ENCODE results near the gene IFNGR1. TPM values are rescaled to one million over a fixed set of nuclear protein-coding genes. Genes with fewer than 3 reads are reported as not detected.

IFNGR1 gene
- total and polyA plus RNA-seq, 10 of the 15 experiments (the other 5 are each of a cell fraction or from before 2014, with no cell fraction given): 89.0 to 296 (median 138) TPM

DNA sequence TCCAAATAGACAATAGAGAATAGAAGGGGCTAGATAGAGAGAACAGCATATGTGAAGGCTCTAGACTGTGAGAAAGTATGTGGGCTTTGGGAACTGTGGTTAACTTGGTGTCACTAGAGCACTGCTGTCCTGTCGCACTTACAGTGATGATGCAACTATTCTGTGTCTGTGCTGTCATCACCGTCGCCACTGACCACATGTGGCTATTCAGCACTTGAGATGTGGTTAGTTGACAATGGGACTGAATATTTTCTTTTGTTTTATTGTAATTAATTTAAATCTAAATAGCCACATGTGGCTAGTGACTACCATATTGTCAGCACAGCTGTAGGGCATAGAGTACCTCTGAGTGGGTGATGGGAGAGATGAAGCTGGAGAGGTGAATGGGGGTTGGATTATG is 39.0 kb upstream of the IFNGR1 start (continued):
- TF ChIP-seq CHD4 (IDR thresholded peaks at IDR 0.05) (no peak), SMAD5 (IDR thresholded peaks at IDR 0.05; ENCODE audit: low read depth) (no peak), BCL11A (IDR thresholded peaks at IDR 0.05; ENCODE audit: low read depth, low read length) (peak; percentile 77), STAT1 (conservative IDR thresholded peaks at IDR 0.05) (no peak), ZZZ3 (IDR thresholded peaks at IDR 0.05; ENCODE audit: control insufficient read depth, insufficient read length, low read depth) (no peak), KAT2A (conservative IDR thresholded peaks at IDR 0.05; ENCODE audit: control insufficient read depth, low read depth, low read length) (no peak), BACH1 (IDR thresholded peaks at IDR 0.05; ENCODE audit: borderline replicate concordance) (no peak; the same call in 1 of the 2 replicates), JUND (IDR thresholded peaks at IDR 0.05; ENCODE audit: low read depth, low read length) (no peak), NR2F1 (conservative IDR thresholded peaks at IDR 0.05) (peak; percentile 62), ETV6 (conservative IDR thresholded peaks at IDR 0.05 in 1 of 2, IDR thresholded peaks at IDR 0.05 in 1 of 2; ENCODE audit: borderline replicate concordance in 1 of 2, low read depth in 1 of 2) (no peak), NR2C1 (IDR thresholded peaks at IDR 0.05) (no peak), TAF1 (IDR thresholded peaks at IDR 0.05; ENCODE audit: borderline replicate concordance, low read depth, low read length) (no peak), MXI1 (IDR thresholded peaks at IDR 0.05; ENCODE audit: low read depth, low read length) (no peak), FOXK2 (IDR thresholded peaks at IDR 0.05) (no peak), NBN (IDR thresholded peaks at IDR 0.05) (peak; percentile 76), SRF (IDR thresholded peaks at IDR 0.05; ENCODE audit: low read depth in 2 of 2, low read length in 2 of 2) (no peak), IRF4 (IDR thresholded peaks at IDR 0.05; ENCODE audit: low read depth, low read length) (no peak), RELA (IDR thresholded peaks at IDR 0.05; ENCODE audit: borderline replicate concordance, partially characterized antibody) (no peak), NFIC (IDR thresholded peaks at IDR 0.05; ENCODE audit: low read depth, low read length) (peak; percentile 46; the same call in 1 of the 2 replicates), PAX5 (IDR thresholded peaks at IDR 0.05; ENCODE audit: borderline replicate concordance, low read depth, low read length) (peak; percentile 58)
- TF ChIP-seq, protein P1, sequence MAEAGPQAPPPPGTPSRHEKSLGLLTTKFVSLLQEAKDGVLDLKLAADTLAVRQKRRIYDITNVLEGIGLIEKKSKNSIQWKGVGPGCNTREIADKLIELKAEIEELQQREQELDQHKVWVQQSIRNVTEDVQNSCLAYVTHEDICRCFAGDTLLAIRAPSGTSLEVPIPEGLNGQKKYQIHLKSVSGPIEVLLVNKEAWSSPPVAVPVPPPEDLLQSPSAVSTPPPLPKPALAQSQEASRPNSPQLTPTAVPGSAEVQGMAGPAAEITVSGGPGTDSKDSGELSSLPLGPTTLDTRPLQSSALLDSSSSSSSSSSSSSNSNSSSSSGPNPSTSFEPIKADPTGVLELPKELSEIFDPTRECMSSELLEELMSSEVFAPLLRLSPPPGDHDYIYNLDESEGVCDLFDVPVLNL (IDR thresholded peaks at IDR 0.05; ENCODE audit: low read depth, low read length): no peak
- TF ChIP-seq, protein P2, sequence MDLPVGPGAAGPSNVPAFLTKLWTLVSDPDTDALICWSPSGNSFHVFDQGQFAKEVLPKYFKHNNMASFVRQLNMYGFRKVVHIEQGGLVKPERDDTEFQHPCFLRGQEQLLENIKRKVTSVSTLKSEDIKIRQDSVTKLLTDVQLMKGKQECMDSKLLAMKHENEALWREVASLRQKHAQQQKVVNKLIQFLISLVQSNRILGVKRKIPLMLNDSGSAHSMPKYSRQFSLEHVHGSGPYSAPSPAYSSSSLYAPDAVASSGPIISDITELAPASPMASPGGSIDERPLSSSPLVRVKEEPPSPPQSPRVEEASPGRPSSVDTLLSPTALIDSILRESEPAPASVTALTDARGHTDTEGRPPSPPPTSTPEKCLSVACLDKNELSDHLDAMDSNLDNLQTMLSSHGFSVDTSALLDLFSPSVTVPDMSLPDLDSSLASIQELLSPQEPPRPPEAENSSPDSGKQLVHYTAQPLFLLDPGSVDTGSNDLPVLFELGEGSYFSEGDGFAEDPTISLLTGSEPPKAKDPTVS (IDR thresholded peaks at IDR 0.05; ENCODE audit: low read depth, low read length): no peak
- TF ChIP-seq, protein P3, sequence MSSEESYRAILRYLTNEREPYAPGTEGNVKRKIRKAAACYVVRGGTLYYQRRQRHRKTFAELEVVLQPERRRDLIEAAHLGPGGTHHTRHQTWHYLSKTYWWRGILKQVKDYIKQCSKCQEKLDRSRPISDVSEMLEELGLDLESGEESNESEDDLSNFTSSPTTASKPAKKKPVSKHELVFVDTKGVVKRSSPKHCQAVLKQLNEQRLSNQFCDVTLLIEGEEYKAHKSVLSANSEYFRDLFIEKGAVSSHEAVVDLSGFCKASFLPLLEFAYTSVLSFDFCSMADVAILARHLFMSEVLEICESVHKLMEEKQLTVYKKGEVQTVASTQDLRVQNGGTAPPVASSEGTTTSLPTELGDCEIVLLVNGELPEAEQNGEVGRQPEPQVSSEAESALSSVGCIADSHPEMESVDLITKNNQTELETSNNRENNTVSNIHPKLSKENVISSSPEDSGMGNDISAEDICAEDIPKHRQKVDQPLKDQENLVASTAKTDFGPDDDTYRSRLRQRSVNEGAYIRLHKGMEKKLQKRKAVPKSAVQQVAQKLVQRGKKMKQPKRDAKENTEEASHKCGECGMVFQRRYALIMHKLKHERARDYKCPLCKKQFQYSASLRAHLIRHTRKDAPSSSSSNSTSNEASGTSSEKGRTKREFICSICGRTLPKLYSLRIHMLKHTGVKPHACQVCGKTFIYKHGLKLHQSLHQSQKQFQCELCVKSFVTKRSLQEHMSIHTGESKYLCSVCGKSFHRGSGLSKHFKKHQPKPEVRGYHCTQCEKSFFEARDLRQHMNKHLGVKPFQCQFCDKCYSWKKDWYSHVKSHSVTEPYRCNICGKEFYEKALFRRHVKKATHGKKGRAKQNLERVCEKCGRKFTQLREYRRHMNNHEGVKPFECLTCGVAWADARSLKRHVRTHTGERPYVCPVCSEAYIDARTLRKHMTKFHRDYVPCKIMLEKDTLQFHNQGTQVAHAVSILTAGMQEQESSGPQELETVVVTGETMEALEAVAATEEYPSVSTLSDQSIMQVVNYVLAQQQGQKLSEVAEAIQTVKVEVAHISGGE (CRISPR knock-in tag; IDR thresholded peaks at IDR 0.05): no peak
- TF ChIP-seq, protein P4, sequence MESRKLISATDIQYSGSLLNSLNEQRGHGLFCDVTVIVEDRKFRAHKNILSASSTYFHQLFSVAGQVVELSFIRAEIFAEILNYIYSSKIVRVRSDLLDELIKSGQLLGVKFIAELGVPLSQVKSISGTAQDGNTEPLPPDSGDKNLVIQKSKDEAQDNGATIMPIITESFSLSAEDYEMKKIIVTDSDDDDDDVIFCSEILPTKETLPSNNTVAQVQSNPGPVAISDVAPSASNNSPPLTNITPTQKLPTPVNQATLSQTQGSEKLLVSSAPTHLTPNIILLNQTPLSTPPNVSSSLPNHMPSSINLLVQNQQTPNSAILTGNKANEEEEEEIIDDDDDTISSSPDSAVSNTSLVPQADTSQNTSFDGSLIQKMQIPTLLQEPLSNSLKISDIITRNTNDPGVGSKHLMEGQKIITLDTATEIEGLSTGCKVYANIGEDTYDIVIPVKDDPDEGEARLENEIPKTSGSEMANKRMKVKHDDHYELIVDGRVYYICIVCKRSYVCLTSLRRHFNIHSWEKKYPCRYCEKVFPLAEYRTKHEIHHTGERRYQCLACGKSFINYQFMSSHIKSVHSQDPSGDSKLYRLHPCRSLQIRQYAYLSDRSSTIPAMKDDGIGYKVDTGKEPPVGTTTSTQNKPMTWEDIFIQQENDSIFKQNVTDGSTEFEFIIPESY (IDR thresholded peaks at IDR 0.05): no peak
- TF ChIP-seq, protein P5, sequence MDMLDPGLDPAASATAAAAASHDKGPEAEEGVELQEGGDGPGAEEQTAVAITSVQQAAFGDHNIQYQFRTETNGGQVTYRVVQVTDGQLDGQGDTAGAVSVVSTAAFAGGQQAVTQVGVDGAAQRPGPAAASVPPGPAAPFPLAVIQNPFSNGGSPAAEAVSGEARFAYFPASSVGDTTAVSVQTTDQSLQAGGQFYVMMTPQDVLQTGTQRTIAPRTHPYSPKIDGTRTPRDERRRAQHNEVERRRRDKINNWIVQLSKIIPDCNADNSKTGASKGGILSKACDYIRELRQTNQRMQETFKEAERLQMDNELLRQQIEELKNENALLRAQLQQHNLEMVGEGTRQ (IDR thresholded peaks at IDR 0.05; ENCODE audit: borderline replicate concordance, low read depth, low read length): no peak

Data from GM12878 (cell line).